Prostate gland (tissue), 2 donors: Measurements from ENCODE around the gene TRMT2A.

Experiments used
- POLR2AphosphoS5 ChIP-seq: sonication (generic); formaldehyde crosslinking; IDR thresholded peaks from one replicate; pipeline ENCODE4 v1.6.1; 2017; ENCODE audit warnings: antibody characterized with exemption
- TF ChIP-seq, protein P1 (sequence below), 4 experiments: fragments of 200-600 bp in 2 of 4; fragments of 450-650 bp in 2 of 4; sonication (generic) in 2 of 4; IDR thresholded peaks; 1 replicate in 3 of 4; 2 replicates in 1 of 4; pipeline ENCODE4 v1.5.1; 2016 to 2019; ENCODE audit warnings: antibody characterized with exemption in 4 of 4, mild to moderate bottlenecking in 2 of 4, moderate library complexity in 2 of 4

DNA sequence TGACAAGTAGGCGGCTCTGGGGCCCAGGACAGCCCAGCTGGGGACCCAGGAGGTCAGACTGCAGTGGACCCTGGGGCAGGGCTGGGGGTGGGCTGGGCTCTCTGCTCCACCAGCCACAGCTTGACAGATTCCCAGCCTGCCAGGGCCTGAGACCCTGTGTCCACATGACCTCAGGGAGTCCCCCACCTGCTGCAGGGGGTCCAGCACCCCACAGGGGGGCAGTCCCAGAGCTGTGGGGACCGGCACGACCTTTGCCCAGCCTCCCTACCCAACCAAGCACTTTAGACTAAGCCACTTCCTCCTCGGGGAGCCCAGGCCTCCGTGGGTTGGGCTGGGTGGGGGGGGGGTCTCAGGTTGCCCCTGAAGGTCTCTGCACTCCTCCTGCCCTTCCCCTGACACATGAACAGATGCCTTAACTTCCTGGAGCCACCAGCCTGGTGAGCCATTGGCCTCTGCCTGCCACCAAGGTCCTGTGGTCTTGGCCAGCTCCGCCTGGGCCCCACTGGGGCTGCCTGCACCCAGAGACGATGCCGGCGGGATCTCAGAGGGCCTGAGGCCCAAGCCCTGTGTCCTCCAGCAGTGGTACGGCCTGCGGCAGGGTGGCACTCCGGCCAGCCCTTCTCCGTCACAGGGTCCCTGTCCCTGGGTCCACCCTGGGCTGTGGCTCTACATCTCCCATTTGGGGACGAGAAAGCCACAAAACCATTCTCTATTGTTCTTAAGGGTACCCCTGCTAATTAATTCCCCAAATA lies 30.4 kb upstream of the TRMT2A start:
- no peak for TF ChIP-seq POLR2AphosphoS5
- TF ChIP-seq, protein P1, sequence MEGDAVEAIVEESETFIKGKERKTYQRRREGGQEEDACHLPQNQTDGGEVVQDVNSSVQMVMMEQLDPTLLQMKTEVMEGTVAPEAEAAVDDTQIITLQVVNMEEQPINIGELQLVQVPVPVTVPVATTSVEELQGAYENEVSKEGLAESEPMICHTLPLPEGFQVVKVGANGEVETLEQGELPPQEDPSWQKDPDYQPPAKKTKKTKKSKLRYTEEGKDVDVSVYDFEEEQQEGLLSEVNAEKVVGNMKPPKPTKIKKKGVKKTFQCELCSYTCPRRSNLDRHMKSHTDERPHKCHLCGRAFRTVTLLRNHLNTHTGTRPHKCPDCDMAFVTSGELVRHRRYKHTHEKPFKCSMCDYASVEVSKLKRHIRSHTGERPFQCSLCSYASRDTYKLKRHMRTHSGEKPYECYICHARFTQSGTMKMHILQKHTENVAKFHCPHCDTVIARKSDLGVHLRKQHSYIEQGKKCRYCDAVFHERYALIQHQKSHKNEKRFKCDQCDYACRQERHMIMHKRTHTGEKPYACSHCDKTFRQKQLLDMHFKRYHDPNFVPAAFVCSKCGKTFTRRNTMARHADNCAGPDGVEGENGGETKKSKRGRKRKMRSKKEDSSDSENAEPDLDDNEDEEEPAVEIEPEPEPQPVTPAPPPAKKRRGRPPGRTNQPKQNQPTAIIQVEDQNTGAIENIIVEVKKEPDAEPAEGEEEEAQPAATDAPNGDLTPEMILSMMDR (IDR thresholded peaks at IDR 0.05) = no peak
